Testis (tissue), 2 donors: ENCODE data around the gene BBS4.

Experiments used
- CTCF ChIP-seq, 3 experiments: fragments of 450-650 bp in 2 of 3; fragments of 200-600 bp in 1 of 3; sonication (generic) in 1 of 3; IDR thresholded peaks; one replicate each; pipeline ENCODE4 v1.5.1; 2016 to 2019; ENCODE audit warnings: antibody characterized with exemption in 3 of 3, mild to moderate bottlenecking in 2 of 3, moderate library complexity in 1 of 3
- POLR2A ChIP-seq: fragments of 450-650 bp; IDR thresholded peaks from one replicate; pipeline ENCODE4 v1.6.1; 2017; ENCODE audit warnings: antibody characterized with exemption, mild to moderate bottlenecking, moderate library complexity

- TF ChIP-seq CTCF (IDR thresholded peaks at IDR 0.05), result no peak
- TF ChIP-seq POLR2A, result no peak
Measured at GRCh38 chr15:72682772-72683171, 3.2 kb upstream of the BBS4 start.
